ENCODE results near the gene CSF3. TPM values are rescaled to one million over a fixed set of nuclear protein-coding genes. Genes with fewer than 3 reads are reported as not detected.
"Not testable (repeated sequence)": the region's sequence is repeated elsewhere in the genome, so short reads cannot be mapped to it uniquely, and the experiment has no call there.

The CSF3 gene
- total RNA-seq, 4 donors from 2014 or later = 2.6 to 38.9 TPM; not detected in 2

DNA sequence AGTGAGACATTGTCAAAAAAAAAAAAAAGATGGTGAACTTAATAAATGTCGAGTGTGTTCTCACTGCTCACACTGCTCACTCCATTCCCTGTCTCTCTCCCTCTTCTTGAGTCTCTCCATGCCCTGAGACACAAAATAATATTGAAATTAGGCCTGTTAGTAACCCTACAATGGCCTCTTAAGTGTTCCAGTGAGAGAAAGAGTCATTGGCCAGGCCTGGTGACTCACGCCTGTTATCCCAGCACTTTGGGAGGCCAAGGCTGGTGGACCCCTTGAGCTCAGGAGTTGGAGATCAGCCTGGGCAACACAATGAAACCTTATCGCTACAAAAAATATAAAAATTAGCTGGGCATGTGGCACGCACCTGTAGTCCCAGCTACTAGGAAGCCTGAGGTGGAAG lies 16.2 kb upstream of the CSF3 start:
- TF ChIP-seq EP300 (IDR thresholded peaks at IDR 0.05; ENCODE audit: low read depth) (no peak), POLR2AphosphoS5 (IDR thresholded peaks at IDR 0.05) (no peak), POLR2A (IDR thresholded peaks at IDR 0.05) (no peak), CTCF (IDR thresholded peaks at IDR 0.05) (no peak)

GRCh38 chr17:40000161-40000560 lies 15.1 kb upstream of the CSF3 start:
- WGBS, 2 donors (ENCODE audit: low coverage in 1 of 2) = 89 to 98% methylated on average over 7 of the region's 7 CpGs
- TF ChIP-seq POLR2AphosphoS5 (IDR thresholded peaks at IDR 0.05) = no peak
- no peak for TF ChIP-seq POLR2A (IDR thresholded peaks at IDR 0.05)
- no peak for TF ChIP-seq EP300 (IDR thresholded peaks at IDR 0.05; ENCODE audit: low read depth)
- TF ChIP-seq CTCF (IDR thresholded peaks at IDR 0.05) = no peak
- DNase-seq = no peak
- no peak overlapping the region for H3K27ac ChIP-seq
- H3K36me3 ChIP-seq = peaks cover 0 to 19% (median 6%) of the 10 kb centered on the region in 4 donors
- in situ Hi-C loops (cut with MboI; ENCODE audit: low pct_ligation_motif_present in 1 of 4, low pct_unique_long_range_greater_than_20kb in 1 of 4, low sequenced_read_pairs in 3 of 4) = loop anchor here in 1 of 4 donors (25.0 kb wide), 1 partner anchor 287 kb away; the partner anchor contains the start of gene CDC6
- intact Hi-C loops (cut with DNase I; ENCODE audit: low total_unique reads) = no loop called here
- no peaks in the 10 kb centered on the region for H3K9me3 ChIP-seq
- no peaks in the 10 kb centered on the region for H3K27me3 ChIP-seq
- H3K4me1 ChIP-seq = peaks cover 0 to 2% (median 0%) of the 10 kb centered on the region in 4 donors
- H3K4me3 ChIP-seq = no peak overlapping the region

More for the DNA sequence above, 16.2 kb upstream of the CSF3 start:
- peaks cover 0 to 28% (median 12%) of the 10 kb centered on the region in 4 donors for H3K36me3 ChIP-seq
- no peaks in the 10 kb centered on the region for H3K9me3 ChIP-seq
- in situ Hi-C loops (cut with MboI; ENCODE audit: low pct_ligation_motif_present in 1 of 4, low pct_unique_long_range_greater_than_20kb in 1 of 4, low sequenced_read_pairs in 3 of 4) = no loop called here
- no peak for DNase-seq
- H3K27ac ChIP-seq = no peak overlapping the region
- H3K4me3 ChIP-seq = no peak overlapping the region
- intact Hi-C loops (cut with DNase I; ENCODE audit: low total_unique reads) = no loop called here
- peaks cover 0 to 4% (median 0%) of the 10 kb centered on the region in 4 donors for H3K4me1 ChIP-seq
- WGBS, 2 donors (ENCODE audit: low coverage in 1 of 2) = 83% methylated on average over 4 of the region's 4 CpGs; no CpG with 5 or more reads in 1 of the 2 donors
- no peaks in the 10 kb centered on the region for H3K27me3 ChIP-seq

- H3K36me3 ChIP-seq = peaks cover 0 to 14% (median 4%) of the 10 kb centered on the region in 4 donors
- in situ Hi-C loops (cut with MboI; ENCODE audit: low pct_ligation_motif_present in 1 of 4, low pct_unique_long_range_greater_than_20kb in 1 of 4, low sequenced_read_pairs in 3 of 4) = loop anchor here in 1 of 4 donors (25.0 kb wide), 1 partner anchor 286 kb away; the partner anchor contains the start of gene CDC6
Measured at GRCh38 chr17:40001335-40001734, 13.9 kb upstream of the CSF3 start.

DNA sequence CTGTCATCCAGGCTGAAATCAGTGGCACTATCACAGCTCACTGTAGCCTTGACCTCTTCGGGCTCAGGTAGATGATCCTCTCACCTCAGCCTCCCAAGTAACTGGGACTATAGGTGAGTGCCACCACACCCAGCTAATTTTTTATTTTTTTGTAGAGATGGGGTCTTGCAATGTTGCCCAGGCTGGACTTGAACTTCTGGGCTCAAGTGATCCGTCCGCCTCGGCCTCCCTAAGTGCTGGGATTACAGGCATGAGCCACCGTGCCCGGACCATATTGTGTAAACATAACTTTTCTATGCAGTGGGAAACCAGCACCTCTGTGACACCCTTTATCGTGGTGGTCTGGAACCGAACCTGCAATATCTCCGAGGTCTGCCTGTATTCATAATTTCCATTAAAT lies 11.2 kb upstream of the CSF3 start:
- Histone ChIP-seq H3K9me3 (no peaks in the 10 kb centered on the region), H3K27ac (no peak overlapping the region), H3K4me1 (no peaks in the 10 kb centered on the region), H3K36me3 (no peaks in the 10 kb centered on the region), H3K27me3 (no peaks in the 10 kb centered on the region), H3K4me3 (no peak overlapping the region)
- TF ChIP-seq CTCF (IDR thresholded peaks at IDR 0.05) (no peak), POLR2A (IDR thresholded peaks at IDR 0.05) (no peak), EP300 (IDR thresholded peaks at IDR 0.05; ENCODE audit: low read depth) (no peak), POLR2AphosphoS5 (IDR thresholded peaks at IDR 0.05) (no peak)
- WGBS, 2 donors (ENCODE audit: low coverage in 1 of 2) = 86 to 100% methylated on average over 2 to 9 of the region's 9 CpGs
- intact Hi-C loops (cut with DNase I; ENCODE audit: low total_unique reads) (no loop called here), in situ Hi-C loops (cut with MboI; ENCODE audit: low pct_ligation_motif_present in 1 of 4, low pct_unique_long_range_greater_than_20kb in 1 of 4, low sequenced_read_pairs in 3 of 4) (loop anchor here in 1 of 4 donors (25.0 kb wide), 1 partner anchor 283 kb away; the partner anchor contains the start of gene CDC6)
- DNase-seq = no peak

More at GRCh38 chr17:40001335-40001734, 13.9 kb upstream of the CSF3 start:
- H3K9me3 ChIP-seq; H3K4me1 ChIP-seq; DNase-seq; H3K27me3 ChIP-seq; H3K27ac ChIP-seq; intact Hi-C loops (cut with DNase I; ENCODE audit: low total_unique reads); H3K4me3 ChIP-seq: not testable (repeated sequence)
- 96% methylated on average over 8 of the region's 8 CpGs; no CpG with 5 or more reads in 1 of the 2 donors for WGBS, 2 donors (ENCODE audit: low coverage in 1 of 2)

- Histone ChIP-seq H3K36me3 (no peaks in the 10 kb centered on the region), H3K4me3 (no peak overlapping the region), H3K9me3 (no peaks in the 10 kb centered on the region), H3K27me3 (no peaks in the 10 kb centered on the region), H3K4me1 (no peaks in the 10 kb centered on the region), H3K27ac (no peak overlapping the region)
- DNase-seq = no peak
- intact Hi-C loops (cut with DNase I; ENCODE audit: low total_unique reads) (no loop called here), in situ Hi-C loops (cut with MboI; ENCODE audit: low pct_ligation_motif_present in 1 of 4, low pct_unique_long_range_greater_than_20kb in 1 of 4, low sequenced_read_pairs in 3 of 4) (loop anchor here in 1 of 4 donors (25.0 kb wide), 1 partner anchor 283 kb away; the partner anchor contains the start of gene CDC6)
- TF ChIP-seq POLR2A (IDR thresholded peaks at IDR 0.05) = no peak
- TF ChIP-seq POLR2AphosphoS5 (IDR thresholded peaks at IDR 0.05) = no peak
- TF ChIP-seq EP300 (IDR thresholded peaks at IDR 0.05; ENCODE audit: low read depth) = no peak
- no peak for TF ChIP-seq CTCF (IDR thresholded peaks at IDR 0.05)
- 91% methylated on average over 7 of the region's 7 CpGs; no CpG with 5 or more reads in 1 of the 2 donors for WGBS, 2 donors (ENCODE audit: low coverage in 1 of 2)
Measured at GRCh38 chr17:40004712-40005111, 10.5 kb upstream of the CSF3 start.

Data from transverse colon (tissue), 4 donors.